Prostate gland (tissue), 2 donors: ENCODE measurements around the gene HDAC4. TPM values are rescaled to one million over a fixed set of nuclear protein-coding genes. Genes with fewer than 3 reads are reported as not detected.
"Not testable (repeated sequence)": the region's sequence is repeated elsewhere in the genome, so short reads cannot be mapped to it uniquely, and the experiment has no call there.

Source experiments
- DNase-seq: peaks from one replicate; pipeline ENCODE4 v3.0.0-alpha.2; 2019; ENCODE audit warnings: low spot score
- H3K27ac ChIP-seq, 2 donors: fragments of 200-600 bp; sonication (generic); 2 replicates each; pipeline ENCODE4 v1.5.1; 2017 to 2019
- H3K27me3 ChIP-seq: fragments of 200-600 bp; sonication (generic); replicated peaks from 2 replicates; pipeline ENCODE4 v1.5.1; 2019; ENCODE audit not compliant: insufficient read depth
- H3K36me3 ChIP-seq, 2 donors: fragments of 200-600 bp; sonication (generic); 1 replicate in 1 of 2; 2 replicates in 1 of 2; pipeline versions ENCODE4 v1.5.1 to v1.8.1; 2017 to 2019
- H3K4me1 ChIP-seq: fragments of 200-600 bp; sonication (generic); replicated peaks from 2 replicates; pipeline ENCODE4 v1.5.1; 2019
- H3K4me3 ChIP-seq, 2 donors: fragments of 200-600 bp; sonication (generic); 2 replicates each; pipeline ENCODE4 v1.5.1; 2017 to 2019
- H3K9me3 ChIP-seq: fragments of 200-600 bp; sonication (generic); 2 replicates; pipeline ENCODE4 v1.5.1; 2017
- POLR2A ChIP-seq: fragments of 450-650 bp; IDR thresholded peaks from one replicate; pipeline ENCODE4 v1.6.1; 2016; ENCODE audit warnings: antibody characterized with exemption, mild to moderate bottlenecking
- POLR2AphosphoS5 ChIP-seq: sonication (generic); formaldehyde crosslinking; IDR thresholded peaks from one replicate; pipeline ENCODE4 v1.6.1; 2017; ENCODE audit warnings: antibody characterized with exemption
- WGBS: methylation state at CpG from one replicate; pipeline ENCODE4 v1.1.5; 2018; 5-methylcytosine and 5-hydroxymethylcytosine counted together
- intact Hi-C: fragments of 100-400 bp; cut with DNase I; formaldehyde crosslinking; loops from one replicate; pipeline ENCODE4 v1.14.2; 2022
- total RNA-seq, 2 donors: library from RNA; depleted of rRNA; stranded (reverse); fragments of >200 nt; gene quantifications; one replicate each; pipeline ENCODE4 v1.1.0, GENCODE V29; 2016
- TF ChIP-seq, protein P1 (sequence below), 4 experiments: fragments of 200-600 bp in 2 of 4; fragments of 450-650 bp in 2 of 4; sonication (generic) in 2 of 4; IDR thresholded peaks; 1 replicate in 3 of 4; 2 replicates in 1 of 4; pipeline ENCODE4 v1.5.1; 2016 to 2019; ENCODE audit warnings: antibody characterized with exemption in 4 of 4, mild to moderate bottlenecking in 2 of 4, moderate library complexity in 2 of 4

Gene HDAC4
- total RNA-seq, 2 donors from 2014 or later, result 41.8 to 44.2 TPM

DNA sequence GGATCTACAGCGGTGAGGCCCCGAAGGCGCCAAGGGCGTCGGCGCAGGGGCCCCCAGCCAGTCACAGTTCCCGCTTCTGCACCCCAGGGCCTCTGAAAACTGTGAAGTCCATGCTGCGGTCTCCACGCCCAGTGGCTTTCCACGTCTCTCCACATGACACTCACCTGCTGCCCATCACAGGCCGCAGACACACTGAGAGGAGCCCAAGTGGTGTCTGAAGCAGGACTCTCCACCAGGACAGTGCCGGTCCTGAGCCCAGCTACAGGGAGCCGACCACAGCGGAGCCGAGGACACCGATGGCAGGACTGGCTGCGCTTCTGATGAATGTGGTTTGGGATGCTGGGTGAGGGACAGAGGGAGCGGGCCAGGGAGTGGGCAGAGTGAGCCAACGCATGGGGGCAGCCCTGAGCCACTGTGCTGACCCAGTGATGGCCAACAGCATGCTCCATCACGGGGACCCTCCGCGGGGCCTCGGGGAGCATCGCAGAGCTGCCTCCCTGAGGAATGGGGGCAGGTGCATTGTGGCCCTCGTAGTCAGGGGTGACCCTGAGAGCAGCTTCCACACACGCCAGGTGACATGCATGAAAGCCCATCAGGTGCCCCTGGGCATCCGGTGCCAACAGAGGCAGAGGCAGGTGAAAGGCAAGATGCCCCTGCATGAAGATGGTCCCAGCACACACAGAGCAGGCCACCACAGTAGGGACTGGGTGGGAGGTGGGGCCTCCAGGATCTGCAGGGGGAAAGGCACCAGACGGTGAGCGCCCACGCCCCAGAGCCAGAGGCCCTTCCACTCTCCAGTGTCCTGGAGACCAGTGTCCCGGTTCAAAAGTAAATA lies 116.6 kb downstream of the HDAC4 start:
- Histone ChIP-seq H3K27me3 (no peaks in the 10 kb centered on the region), H3K4me3 (no peak overlapping the region), H3K4me1 (no peaks in the 10 kb centered on the region), H3K9me3 (no peaks in the 10 kb centered on the region), H3K27ac (no peak overlapping the region), H3K36me3 (no peaks in the 10 kb centered on the region)
- intact Hi-C loops, result no loop called here
- TF ChIP-seq POLR2A (no peak), POLR2AphosphoS5 (no peak)
- TF ChIP-seq, protein P1, sequence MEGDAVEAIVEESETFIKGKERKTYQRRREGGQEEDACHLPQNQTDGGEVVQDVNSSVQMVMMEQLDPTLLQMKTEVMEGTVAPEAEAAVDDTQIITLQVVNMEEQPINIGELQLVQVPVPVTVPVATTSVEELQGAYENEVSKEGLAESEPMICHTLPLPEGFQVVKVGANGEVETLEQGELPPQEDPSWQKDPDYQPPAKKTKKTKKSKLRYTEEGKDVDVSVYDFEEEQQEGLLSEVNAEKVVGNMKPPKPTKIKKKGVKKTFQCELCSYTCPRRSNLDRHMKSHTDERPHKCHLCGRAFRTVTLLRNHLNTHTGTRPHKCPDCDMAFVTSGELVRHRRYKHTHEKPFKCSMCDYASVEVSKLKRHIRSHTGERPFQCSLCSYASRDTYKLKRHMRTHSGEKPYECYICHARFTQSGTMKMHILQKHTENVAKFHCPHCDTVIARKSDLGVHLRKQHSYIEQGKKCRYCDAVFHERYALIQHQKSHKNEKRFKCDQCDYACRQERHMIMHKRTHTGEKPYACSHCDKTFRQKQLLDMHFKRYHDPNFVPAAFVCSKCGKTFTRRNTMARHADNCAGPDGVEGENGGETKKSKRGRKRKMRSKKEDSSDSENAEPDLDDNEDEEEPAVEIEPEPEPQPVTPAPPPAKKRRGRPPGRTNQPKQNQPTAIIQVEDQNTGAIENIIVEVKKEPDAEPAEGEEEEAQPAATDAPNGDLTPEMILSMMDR (IDR thresholded peaks at IDR 0.05), result no peak
- no peak for DNase-seq
- WGBS, result 91% methylated on average over 31 of the region's 31 CpGs

- H3K4me3 ChIP-seq, result no peak overlapping the region
- no peaks in the 10 kb centered on the region for H3K36me3 ChIP-seq
- intact Hi-C loops, result no loop called here
- H3K27ac ChIP-seq, result no peak overlapping the region
- DNase-seq, result no peak
- TF ChIP-seq POLR2AphosphoS5, result no peak
- no peak for TF ChIP-seq POLR2A
- TF ChIP-seq, protein P1 (IDR thresholded peaks at IDR 0.05), result no peak
- WGBS, result 94% methylated on average over 29 of the region's 29 CpGs
- H3K9me3 ChIP-seq, result no peaks in the 10 kb centered on the region
- H3K27me3 ChIP-seq, result no peaks in the 10 kb centered on the region
- H3K4me1 ChIP-seq, result no peaks in the 10 kb centered on the region
Measured at GRCh38 chr2:239283288-239283945, 117.4 kb downstream of the HDAC4 start.

GRCh38 chr2:239282448-239283287 lies 118.2 kb downstream of the HDAC4 start:
- H3K36me3 ChIP-seq, result no peaks in the 10 kb centered on the region
- intact Hi-C loops, result no loop called here
- H3K27me3 ChIP-seq, result no peaks in the 10 kb centered on the region
- H3K9me3 ChIP-seq, result no peaks in the 10 kb centered on the region
- 92% methylated on average over 9 of the region's 9 CpGs for WGBS
- no peaks in the 10 kb centered on the region for H3K4me1 ChIP-seq
- H3K27ac ChIP-seq, result no peak overlapping the region
- TF ChIP-seq POLR2A (no peak), POLR2AphosphoS5 (no peak)
- TF ChIP-seq, protein P1 (IDR thresholded peaks at IDR 0.05), result no peak
- no peak for DNase-seq
- H3K4me3 ChIP-seq, result no peak overlapping the region

- H3K9me3 ChIP-seq, H3K27ac ChIP-seq, intact Hi-C loops, H3K4me1 ChIP-seq, H3K36me3 ChIP-seq, H3K4me3 ChIP-seq, H3K27me3 ChIP-seq, DNase-seq: not testable (repeated sequence)
- 70% methylated on average over 14 of the region's 14 CpGs for whole genome bisulfite sequencing
Measured at GRCh38 chr2:239280296-239281017, 120.4 kb downstream of the HDAC4 start.
